Esophagus muscularis mucosa (tissue), 4 donors: Measurements from ENCODE around the gene UBR3. TPM values are rescaled to one million over a fixed set of nuclear protein-coding genes. Genes with fewer than 3 reads are reported as not detected.
"Not testable (repeated sequence)": the region's sequence is repeated elsewhere in the genome, so short reads cannot be mapped to it uniquely, and the experiment has no call there.

Source experiments
- DNase-seq: peaks from one replicate; pipeline ENCODE4 v3.0.0-alpha.2; 2017; ENCODE audit errors: extremely low spot score
- H3K27ac ChIP-seq, 4 donors: fragments of 200-600 bp; sonication (generic); replicated peaks in 1 of 4; 1 replicate in 3 of 4; 2 replicates in 1 of 4; pipeline ENCODE4 v1.5.1; 2016 to 2019; ENCODE audit warnings: mild to moderate bottlenecking in 1 of 4
- H3K27me3 ChIP-seq, 4 donors: fragments of 200-600 bp; sonication (generic); one replicate each; pipeline versions ENCODE4 v1.5.1 to v1.6.0; 2016 to 2019
- H3K36me3 ChIP-seq, 4 donors: fragments of 200-600 bp; sonication (generic); one replicate each; pipeline ENCODE4 v1.5.1; 2016 to 2019
- H3K4me1 ChIP-seq, 4 donors: fragments of 200-600 bp; sonication (generic); one replicate each; pipeline ENCODE4 v1.5.1; 2016 to 2019
- H3K4me3 ChIP-seq, 4 donors: fragments of 200-600 bp; sonication (generic); 1 replicate in 2 of 4; 2 replicates in 2 of 4; pipeline ENCODE4 v1.5.1; 2016 to 2019; ENCODE audit warnings: mild to moderate bottlenecking in 4 of 4, moderate library complexity in 1 of 4
- H3K9me3 ChIP-seq, 4 donors: fragments of 200-600 bp; sonication (generic); 1 replicate in 3 of 4; 2 replicates in 1 of 4; pipeline ENCODE4 v1.5.1; 2016 to 2019
- EP300 ChIP-seq: sonication (generic); formaldehyde crosslinking; IDR thresholded peaks from one replicate; pipeline ENCODE4 v1.6.1; 2017; ENCODE audit warnings: antibody characterized with exemption
- POLR2A ChIP-seq: fragments of 450-650 bp; IDR thresholded peaks from one replicate; pipeline ENCODE4 v1.6.1; 2017; ENCODE audit warnings: antibody characterized with exemption, moderate library complexity, mild to moderate bottlenecking, low read depth
- POLR2AphosphoS5 ChIP-seq, 2 donors: sonication (generic); formaldehyde crosslinking; IDR thresholded peaks; one replicate each; pipeline ENCODE4 v1.6.1; 2017; ENCODE audit warnings: antibody characterized with exemption in 2 of 2
- WGBS: methylation state at CpG from one replicate; pipeline ENCODE4 v1.1.5; 2018; 5-methylcytosine and 5-hydroxymethylcytosine counted together
- intact Hi-C: fragments of 100-400 bp; cut with DNase I; formaldehyde crosslinking; loops from one replicate; pipeline ENCODE4 v1.15.1; 2023
- total RNA-seq, 4 donors: library from RNA; depleted of rRNA; stranded (reverse); fragments of >200 nt; gene quantifications; one replicate each; pipeline versions ENCODE4 v1.1.0 to v1.2.1, GENCODE V29; 2016
- TF ChIP-seq, protein P1 (sequence below), 3 experiments: fragments of 200-600 bp in 2 of 3; fragments of 450-650 bp in 1 of 3; sonication (generic) in 2 of 3; IDR thresholded peaks; one replicate each; pipeline ENCODE4 v1.5.1; 2017 to 2019; ENCODE audit warnings: antibody characterized with exemption in 3 of 3, mild to moderate bottlenecking in 2 of 3, moderate library complexity in 1 of 3

UBR3 gene
- total RNA-seq, 4 donors from 2014 or later = 46.1 to 80.2 (median 58.8) TPM

DNA sequence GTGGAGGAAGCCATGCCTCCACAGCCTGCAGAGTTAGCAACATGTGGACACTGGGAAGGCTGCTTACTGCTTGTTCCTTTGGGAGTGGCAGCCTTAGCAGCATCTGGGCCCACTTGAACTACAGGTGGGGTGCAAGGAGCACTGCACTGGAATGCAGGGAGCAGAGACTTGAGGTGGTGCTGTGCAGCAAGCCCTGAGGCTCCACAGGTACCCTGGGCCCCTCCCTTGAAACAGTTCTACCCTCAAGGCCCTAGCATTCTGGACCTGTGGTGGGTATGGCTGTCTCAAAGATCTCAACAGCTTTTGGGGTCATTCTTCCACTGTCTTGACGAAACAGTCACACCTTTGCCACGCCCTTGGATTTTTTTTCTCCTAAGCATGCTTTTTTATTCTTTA, 13.5 kb downstream of the UBR3 start:
- intact Hi-C loops = no loop called here
- H3K27ac ChIP-seq = no peak overlapping the region
- DNase-seq = no peak
- H3K27me3 ChIP-seq = no peaks in the 10 kb centered on the region
- no peaks in the 10 kb centered on the region for H3K9me3 ChIP-seq
- WGBS = 94% methylated on average over 2 of the region's 2 CpGs
- TF ChIP-seq POLR2A (no peak), EP300 (no peak), POLR2AphosphoS5 (IDR thresholded peaks at IDR 0.05) (no peak)
- TF ChIP-seq, protein P1, sequence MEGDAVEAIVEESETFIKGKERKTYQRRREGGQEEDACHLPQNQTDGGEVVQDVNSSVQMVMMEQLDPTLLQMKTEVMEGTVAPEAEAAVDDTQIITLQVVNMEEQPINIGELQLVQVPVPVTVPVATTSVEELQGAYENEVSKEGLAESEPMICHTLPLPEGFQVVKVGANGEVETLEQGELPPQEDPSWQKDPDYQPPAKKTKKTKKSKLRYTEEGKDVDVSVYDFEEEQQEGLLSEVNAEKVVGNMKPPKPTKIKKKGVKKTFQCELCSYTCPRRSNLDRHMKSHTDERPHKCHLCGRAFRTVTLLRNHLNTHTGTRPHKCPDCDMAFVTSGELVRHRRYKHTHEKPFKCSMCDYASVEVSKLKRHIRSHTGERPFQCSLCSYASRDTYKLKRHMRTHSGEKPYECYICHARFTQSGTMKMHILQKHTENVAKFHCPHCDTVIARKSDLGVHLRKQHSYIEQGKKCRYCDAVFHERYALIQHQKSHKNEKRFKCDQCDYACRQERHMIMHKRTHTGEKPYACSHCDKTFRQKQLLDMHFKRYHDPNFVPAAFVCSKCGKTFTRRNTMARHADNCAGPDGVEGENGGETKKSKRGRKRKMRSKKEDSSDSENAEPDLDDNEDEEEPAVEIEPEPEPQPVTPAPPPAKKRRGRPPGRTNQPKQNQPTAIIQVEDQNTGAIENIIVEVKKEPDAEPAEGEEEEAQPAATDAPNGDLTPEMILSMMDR (IDR thresholded peaks at IDR 0.05) = no peak
- H3K4me3 ChIP-seq = no peak overlapping the region
- peaks cover 0 to 10% (median 3%) of the 10 kb centered on the region in 4 donors for H3K36me3 ChIP-seq
- H3K4me1 ChIP-seq = peaks cover 23 to 43% (median 41%) of the 10 kb centered on the region in 4 donors

DNA sequence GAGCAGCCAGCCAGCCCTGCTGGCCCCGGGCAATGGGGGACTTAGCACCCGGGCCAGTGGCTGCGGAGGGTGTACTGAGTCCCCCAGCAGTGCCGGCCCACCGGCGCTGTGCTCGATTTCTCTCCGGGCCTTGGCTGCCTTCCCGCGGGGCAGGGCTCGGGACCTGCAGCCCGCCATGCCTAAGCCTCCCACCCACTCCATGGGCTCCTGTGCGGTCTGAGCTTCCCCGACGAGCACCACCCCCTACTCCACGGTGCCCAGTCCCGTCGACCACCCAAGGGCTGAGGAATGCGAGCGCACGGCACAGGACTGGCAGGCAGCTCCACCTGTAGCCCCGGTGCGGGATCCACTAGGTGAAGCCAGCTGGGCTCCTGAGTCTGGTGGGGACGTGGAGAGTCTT, 14.4 kb downstream of the UBR3 start:
- H3K36me3 ChIP-seq, H3K27ac ChIP-seq, intact Hi-C loops, H3K27me3 ChIP-seq, H3K9me3 ChIP-seq, H3K4me3 ChIP-seq, DNase-seq: not testable (repeated sequence)
- no CpG with 5 or more reads among the region's 24 CpGs for WGBS
- H3K4me1 ChIP-seq = peaks cover 26 to 48% (median 44%) of the 10 kb centered on the region in 4 donors

DNA sequence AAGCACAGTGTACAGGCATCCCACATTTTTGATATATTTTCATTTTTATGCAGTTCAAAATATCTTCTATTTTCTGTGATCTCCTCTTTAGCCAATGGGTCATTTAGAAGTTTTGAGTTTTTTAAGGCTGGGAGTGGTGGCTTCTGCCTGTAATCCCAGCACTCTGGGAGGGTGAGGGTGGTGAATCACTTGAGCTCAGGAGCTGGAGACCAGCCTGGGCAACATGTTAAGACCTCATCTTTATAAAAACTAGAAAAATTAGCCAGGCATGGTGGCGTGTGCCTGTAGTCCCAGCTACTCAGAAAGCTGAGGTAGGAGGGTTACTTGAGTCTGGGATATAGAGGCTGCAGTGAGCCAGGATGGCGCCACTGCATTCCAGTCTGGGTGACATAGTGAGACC, 17.8 kb downstream of the UBR3 start:
- Histone ChIP-seq H3K27me3 (no peaks in the 10 kb centered on the region), H3K36me3 (peaks cover 0 to 10% (median 3%) of the 10 kb centered on the region in 4 donors), H3K4me3 (no peak overlapping the region), H3K9me3 (no peaks in the 10 kb centered on the region), H3K27ac (no peak overlapping the region), H3K4me1 (peaks cover 26 to 47% (median 43%) of the 10 kb centered on the region in 4 donors)
- no peak for DNase-seq
- no peak for TF ChIP-seq EP300
- no peak for TF ChIP-seq POLR2A
- TF ChIP-seq, protein P1 (IDR thresholded peaks at IDR 0.05) = no peak
- no peak for TF ChIP-seq POLR2AphosphoS5 (IDR thresholded peaks at IDR 0.05)
- 94% methylated on average over 2 of the region's 2 CpGs for WGBS
- intact Hi-C loops = no loop called here

DNA sequence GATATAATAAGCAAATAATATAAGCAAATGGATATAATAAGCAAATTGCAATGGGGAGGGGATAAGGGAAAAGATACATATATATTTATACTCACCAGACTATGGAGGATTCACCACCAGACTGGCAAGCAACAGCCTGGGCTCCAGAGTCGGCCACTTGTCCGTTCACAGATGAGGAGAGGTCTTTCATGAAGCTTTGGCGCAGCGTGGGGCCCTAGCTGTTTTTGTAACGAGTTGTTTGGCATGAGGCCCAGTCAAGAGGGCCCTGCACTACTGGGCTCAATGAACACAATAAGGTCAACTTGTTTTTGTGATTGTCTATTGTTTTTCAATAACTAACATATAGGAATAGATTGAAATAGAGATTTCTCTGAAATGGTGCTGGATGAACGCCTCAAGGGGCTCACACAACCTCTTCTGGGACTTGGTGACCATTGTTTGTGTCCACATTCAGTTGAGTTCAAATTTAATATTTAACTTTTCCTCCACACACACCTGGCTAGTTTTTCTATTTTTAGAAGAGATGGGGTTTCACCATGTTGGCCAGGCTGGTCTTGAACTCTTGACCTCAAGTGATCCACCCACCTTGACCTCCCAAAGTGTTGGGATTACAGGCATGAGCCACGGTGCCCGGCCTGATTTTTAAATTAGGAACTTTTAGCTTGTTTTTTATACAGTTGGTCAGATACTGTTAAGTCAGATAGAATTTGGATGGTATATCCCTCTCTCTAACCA, 21.9 kb downstream of the UBR3 start:
- intact Hi-C loops, H3K36me3 ChIP-seq, H3K9me3 ChIP-seq, H3K27ac ChIP-seq, DNase-seq, H3K4me3 ChIP-seq, H3K27me3 ChIP-seq: not testable (repeated sequence)
- 81% methylated on average over 8 of the region's 8 CpGs for WGBS
- H3K4me1 ChIP-seq = peaks cover 18 to 41% (median 32%) of the 10 kb centered on the region in 4 donors

DNA sequence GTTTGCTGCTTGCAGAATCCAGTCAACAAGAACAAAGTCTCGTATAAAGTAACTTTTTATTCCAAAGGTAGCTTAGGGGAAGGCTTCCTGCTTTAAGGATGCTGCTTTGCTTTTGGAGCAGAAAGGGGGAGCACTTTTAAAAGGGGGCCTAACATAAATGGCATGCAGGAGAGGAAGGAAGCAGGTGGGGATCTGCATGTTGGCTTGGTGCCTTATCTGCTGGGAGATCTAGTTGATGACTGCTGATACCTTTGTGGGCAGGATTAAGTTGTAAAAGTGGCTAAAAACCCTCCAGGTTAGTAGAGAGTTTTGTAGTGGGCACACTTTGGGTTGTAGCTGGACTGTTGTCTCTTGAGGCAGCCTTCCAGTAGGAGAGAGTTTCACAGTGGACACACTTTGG, 22.5 kb downstream of the UBR3 start:
- 94% methylated on average over 1 of the region's 1 CpG for WGBS
- no peaks in the 10 kb centered on the region for H3K27me3 ChIP-seq
- TF ChIP-seq, protein P1 (IDR thresholded peaks at IDR 0.05) = no peak
- no peak for TF ChIP-seq POLR2AphosphoS5 (IDR thresholded peaks at IDR 0.05)
- no peak for TF ChIP-seq EP300
- TF ChIP-seq POLR2A = no peak
- intact Hi-C loops = no loop called here
- no peak overlapping the region for H3K27ac ChIP-seq
- H3K9me3 ChIP-seq = no peaks in the 10 kb centered on the region
- no peak overlapping the region for H3K4me3 ChIP-seq
- no peaks in the 10 kb centered on the region for H3K36me3 ChIP-seq
- DNase-seq = no peak
- H3K4me1 ChIP-seq = peaks cover 18 to 41% (median 32%) of the 10 kb centered on the region in 4 donors
